Esophagus squamous epithelium (tissue), 4 donors: ENCODE measurements around the gene UBE2D4.

Experiments used
- POLR2A ChIP-seq, 4 donors: fragments of 450-650 bp; IDR thresholded peaks; one replicate each; pipeline ENCODE4 v1.6.1; 2017; ENCODE audit warnings: antibody characterized with exemption in 4 of 4, mild to moderate bottlenecking in 4 of 4, moderate library complexity in 3 of 4
- TF ChIP-seq, protein P1 (sequence below), 6 experiments: fragments of 450-650 bp in 4 of 6; fragments of 200-600 bp in 2 of 6; sonication (generic) in 2 of 6; IDR thresholded peaks; one replicate each; pipeline ENCODE4 v1.5.1; 2016 to 2019; ENCODE audit warnings: antibody characterized with exemption in 6 of 6, mild to moderate bottlenecking in 4 of 6, moderate library complexity in 4 of 6

- TF ChIP-seq, protein P1, sequence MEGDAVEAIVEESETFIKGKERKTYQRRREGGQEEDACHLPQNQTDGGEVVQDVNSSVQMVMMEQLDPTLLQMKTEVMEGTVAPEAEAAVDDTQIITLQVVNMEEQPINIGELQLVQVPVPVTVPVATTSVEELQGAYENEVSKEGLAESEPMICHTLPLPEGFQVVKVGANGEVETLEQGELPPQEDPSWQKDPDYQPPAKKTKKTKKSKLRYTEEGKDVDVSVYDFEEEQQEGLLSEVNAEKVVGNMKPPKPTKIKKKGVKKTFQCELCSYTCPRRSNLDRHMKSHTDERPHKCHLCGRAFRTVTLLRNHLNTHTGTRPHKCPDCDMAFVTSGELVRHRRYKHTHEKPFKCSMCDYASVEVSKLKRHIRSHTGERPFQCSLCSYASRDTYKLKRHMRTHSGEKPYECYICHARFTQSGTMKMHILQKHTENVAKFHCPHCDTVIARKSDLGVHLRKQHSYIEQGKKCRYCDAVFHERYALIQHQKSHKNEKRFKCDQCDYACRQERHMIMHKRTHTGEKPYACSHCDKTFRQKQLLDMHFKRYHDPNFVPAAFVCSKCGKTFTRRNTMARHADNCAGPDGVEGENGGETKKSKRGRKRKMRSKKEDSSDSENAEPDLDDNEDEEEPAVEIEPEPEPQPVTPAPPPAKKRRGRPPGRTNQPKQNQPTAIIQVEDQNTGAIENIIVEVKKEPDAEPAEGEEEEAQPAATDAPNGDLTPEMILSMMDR (IDR thresholded peaks at IDR 0.05) = no peak
- TF ChIP-seq POLR2A (IDR thresholded peaks at IDR 0.05) = no peak
These were observed 1.6 kb downstream of the UBE2D4 start for GRCh38 chr7:43927810-43928209.
